HG03066 (cell line): Measurements from ENCODE around the gene CDKL5.

Experiments used
- ATAC-seq: cut with Tn5 transposase; IDR thresholded peaks from one replicate; pipeline ENCODE4 v1.9.1; 2021; ENCODE audit warnings: low read depth; ENCODE audit not compliant: unreplicated experiment

Gene CDKL5

GRCh38 chrX:18682979-18683387 lies 257.6 kb downstream of the CDKL5 start:
- no peak for ATAC-seq

- no peak for ATAC-seq
Observed at GRCh38 chrX:18687856-18688495, 262.6 kb downstream of the CDKL5 start.

- no peak for ATAC-seq
Observed at GRCh38 chrX:18691431-18691830, 266.0 kb downstream of the CDKL5 start.

GRCh38 chrX:18692541-18692940 lies 267.1 kb downstream of the CDKL5 start:
- ATAC-seq: no peak

GRCh38 chrX:18696653-18697052 lies 271.2 kb downstream of the CDKL5 start:
- ATAC-seq: no peak

GRCh38 chrX:18698737-18699650 lies 273.6 kb downstream of the CDKL5 start:
- ATAC-seq: no peak

- no peak for ATAC-seq
Observed at GRCh38 chrX:18701621-18702361, 276.4 kb downstream of the CDKL5 start.

- ATAC-seq: no peak
Observed at GRCh38 chrX:18702362-18703195, 277.2 kb downstream of the CDKL5 start.
